GM06990 (cell line): Measurements from ENCODE around the gene NAV2.

Experiments
- DNase-seq: peaks from one replicate; pipeline ENCODE4 v3.0.0-alpha.2; 2011; ENCODE audit not compliant: insufficient read length; ENCODE audit errors: extremely low read depth
- H3K27me3 ChIP-seq: replicated peaks from 2 replicates; pipeline ENCODE4 v1.6.0; 2011; ENCODE audit warnings: low read length; ENCODE audit not compliant: control insufficient read depth, insufficient read depth
- H3K36me3 ChIP-seq: 2 replicates; pipeline ENCODE4 v1.5.1; 2011; ENCODE audit warnings: low read length; ENCODE audit not compliant: control insufficient read depth, insufficient read depth
- H3K4me3 ChIP-seq: replicated peaks from 2 replicates; pipeline ENCODE4 v1.5.1; 2011; ENCODE audit warnings: low read depth, mild to moderate bottlenecking, control low read depth, low read length
- CTCF ChIP-seq: IDR thresholded peaks from 2 replicates; pipeline ENCODE4 v1.5.1; 2011; ENCODE audit warnings: low read length, control low read depth, mild to moderate bottlenecking, inconsistent platforms; ENCODE audit not compliant: insufficient read depth, poor library complexity, severe bottlenecking

NAV2 gene

GRCh38 chr11:20035701-20036601 is 323.3 kb downstream of the NAV2 start:
- Histone ChIP-seq H3K4me3 (no peak overlapping the region), H3K27me3 (0 out of 2 replicates have a peak, but pooled peaks cover 1% of the 10 kb centered on the region), H3K36me3 (no peaks in the 10 kb centered on the region)
- no peak for DNase-seq
- TF ChIP-seq CTCF: no peak

GRCh38 chr11:20036626-20037335 is 324.1 kb downstream of the NAV2 start:
- Histone ChIP-seq H3K27me3 (0 out of 2 replicates have a peak, but pooled peaks cover 1% of the 10 kb centered on the region), H3K4me3 (no peak overlapping the region), H3K36me3 (no peaks in the 10 kb centered on the region)
- DNase-seq: no peak
- TF ChIP-seq CTCF: no peak

- DNase-seq: no peak
- Histone ChIP-seq H3K4me3 (no peak overlapping the region), H3K36me3 (no peaks in the 10 kb centered on the region), H3K27me3 (0 out of 2 replicates have a peak, but pooled peaks cover 1% of the 10 kb centered on the region)
- no peak for TF ChIP-seq CTCF
These were observed 324.9 kb downstream of the NAV2 start for GRCh38 chr11:20037396-20038153.

GRCh38 chr11:20038412-20038811 is 325.8 kb downstream of the NAV2 start:
- H3K36me3 ChIP-seq: no peaks in the 10 kb centered on the region
- DNase-seq: no peak
- 0 out of 2 replicates have a peak, but pooled peaks cover 1% of the 10 kb centered on the region for H3K27me3 ChIP-seq
- TF ChIP-seq CTCF: no peak
- no peak overlapping the region for H3K4me3 ChIP-seq

GRCh38 chr11:20038972-20039371 is 326.3 kb downstream of the NAV2 start:
- H3K27me3 ChIP-seq: no peaks in the 10 kb centered on the region
- DNase-seq: no peak
- no peak for TF ChIP-seq CTCF
- H3K4me3 ChIP-seq: no peak overlapping the region
- no peaks in the 10 kb centered on the region for H3K36me3 ChIP-seq
